Stimulated activated CD4-positive, alpha-beta T cell treated with anti-CD3 and anti-CD28 coated beads, Interleukin-4, amount 100 ng/mL, for 1 hour (primary cell): ENCODE results near the gene SAMD13.

Experiments used
- DNase-seq: peaks from one replicate; pipeline ENCODE4 v3.0.0-alpha.2; 2020

Gene SAMD13, protein sequence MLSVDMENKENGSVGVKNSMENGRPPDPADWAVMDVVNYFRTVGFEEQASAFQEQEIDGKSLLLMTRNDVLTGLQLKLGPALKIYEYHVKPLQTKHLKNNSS

DNA sequence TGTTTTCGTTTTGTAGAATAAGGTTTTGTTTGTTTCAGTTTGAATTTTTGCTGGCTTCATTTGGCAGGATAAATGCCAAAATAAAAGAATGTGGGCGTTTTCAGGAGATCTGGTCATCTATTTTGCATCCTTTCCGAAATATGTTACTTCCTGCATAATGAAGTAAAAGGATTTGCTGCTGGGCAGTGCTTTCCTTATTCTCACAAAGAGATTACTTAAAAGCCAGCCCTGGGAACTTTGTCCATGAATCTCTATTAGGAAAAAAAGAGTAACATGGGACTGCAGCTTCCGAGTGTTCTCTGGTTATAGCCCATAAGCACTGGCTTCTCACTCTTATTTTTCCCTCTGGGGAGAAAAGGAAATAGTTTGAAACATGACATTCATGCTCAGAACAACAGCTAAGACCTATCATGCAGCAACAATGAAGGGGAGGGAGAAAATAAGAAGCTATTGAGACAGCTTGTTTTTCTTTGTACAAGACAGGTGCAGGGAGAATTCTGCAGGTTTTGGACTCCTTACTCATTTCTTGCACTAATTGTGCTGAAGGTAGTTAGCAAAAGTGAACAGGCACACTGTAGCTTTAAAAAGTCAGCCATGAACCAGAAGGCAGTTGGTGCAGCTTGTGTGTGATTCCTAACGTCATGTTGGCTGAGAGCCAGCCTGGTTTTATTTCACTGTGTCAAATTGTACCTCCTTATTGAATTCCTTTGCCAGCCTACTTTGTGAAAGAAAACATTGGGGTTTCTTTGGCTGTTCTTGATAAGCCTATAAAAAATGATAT is at the start of gene SAMD13:
SAMD13 (plus strand) TSS at position 705 of the 781 bp plus-strand sequence. CDS start 1,527 bp downstream, outside the sequence.
- peak; percentile 27 for DNase-seq

DNA sequence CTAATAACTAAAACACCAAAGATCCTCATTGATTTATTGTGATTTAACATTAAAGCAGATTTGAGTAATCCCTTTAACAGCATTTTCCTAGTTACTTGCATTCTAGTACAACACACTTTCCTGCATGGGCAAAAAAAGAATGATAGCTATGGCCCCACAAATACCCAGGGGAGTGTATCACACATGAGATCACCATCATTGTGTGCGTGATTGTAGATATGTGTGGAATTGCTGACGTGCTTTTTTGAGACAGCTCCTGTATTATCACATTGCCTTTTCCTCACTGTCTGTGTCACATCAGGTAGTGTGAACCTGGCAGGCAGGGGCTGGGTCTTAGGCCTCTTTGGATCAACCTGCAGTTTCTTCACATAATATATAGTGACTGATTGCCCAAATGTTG is 48.5 kb upstream of the SAMD13 start:
- no peak for DNase-seq

DNA sequence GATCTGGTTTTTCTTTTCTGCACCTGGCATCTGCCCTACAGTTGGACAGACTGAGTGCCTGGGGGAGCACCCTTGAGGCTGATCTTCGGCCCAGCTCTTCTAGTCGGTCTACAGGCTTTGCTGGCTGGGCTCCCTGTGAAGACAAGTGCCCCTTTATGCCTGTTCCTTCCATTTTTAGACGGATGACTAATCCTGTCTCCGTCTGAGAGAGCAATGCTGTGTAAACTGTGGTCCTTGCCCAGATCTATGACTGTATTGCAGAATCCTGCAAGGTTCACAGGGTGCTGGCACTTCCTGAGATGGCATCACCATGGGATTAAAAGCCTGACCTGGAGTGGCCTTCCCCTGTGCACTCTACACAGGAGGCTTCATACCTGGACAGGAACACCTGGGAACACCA is 47.6 kb upstream of the SAMD13 start:
- no peak for DNase-seq

DNA sequence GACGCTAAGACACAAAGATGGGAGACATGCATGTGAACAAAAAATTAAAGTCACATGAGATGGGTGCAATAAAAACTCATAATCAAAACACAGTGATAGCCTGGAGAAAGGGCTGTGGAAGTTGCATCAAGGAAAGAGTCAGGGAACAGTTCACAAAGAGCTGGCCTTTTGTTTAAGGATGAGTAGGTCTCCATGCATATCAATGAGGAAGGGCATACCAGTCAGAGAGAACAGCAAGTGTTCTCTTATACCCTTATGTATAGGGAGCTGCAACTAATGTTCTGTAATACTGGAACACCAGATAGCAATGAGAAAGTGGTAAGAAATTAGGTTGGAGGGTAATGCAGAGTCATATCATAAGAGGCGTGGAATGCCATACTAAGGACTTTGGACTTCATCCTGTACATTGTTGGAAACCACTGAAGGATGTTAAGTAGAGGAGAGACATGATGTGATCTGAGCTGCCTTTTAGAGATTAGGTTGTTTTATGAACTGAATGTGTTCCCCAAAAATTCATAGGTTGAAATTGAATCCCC is 46.7 kb upstream of the SAMD13 start:
- DNase-seq = no peak

DNA sequence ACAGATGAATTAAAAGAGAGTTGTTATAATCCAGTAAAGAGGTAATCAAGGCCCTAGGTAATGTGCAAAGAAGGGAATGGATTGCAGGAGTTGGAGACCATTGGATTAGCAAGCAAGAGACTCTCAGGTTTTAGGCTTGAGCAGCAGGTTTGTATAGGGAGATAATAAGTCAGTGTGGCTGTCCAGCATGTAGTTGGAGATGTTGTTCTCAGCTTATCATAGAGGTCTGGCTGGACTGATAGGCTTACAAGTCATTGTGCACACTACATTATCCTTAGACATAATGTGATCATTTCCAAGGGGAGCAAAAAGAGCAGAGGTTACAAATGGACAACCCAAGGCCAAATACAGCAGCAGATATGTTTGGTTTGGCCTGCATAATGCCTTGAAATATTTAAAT is 45.9 kb upstream of the SAMD13 start:
- DNase-seq = no peak

DNA sequence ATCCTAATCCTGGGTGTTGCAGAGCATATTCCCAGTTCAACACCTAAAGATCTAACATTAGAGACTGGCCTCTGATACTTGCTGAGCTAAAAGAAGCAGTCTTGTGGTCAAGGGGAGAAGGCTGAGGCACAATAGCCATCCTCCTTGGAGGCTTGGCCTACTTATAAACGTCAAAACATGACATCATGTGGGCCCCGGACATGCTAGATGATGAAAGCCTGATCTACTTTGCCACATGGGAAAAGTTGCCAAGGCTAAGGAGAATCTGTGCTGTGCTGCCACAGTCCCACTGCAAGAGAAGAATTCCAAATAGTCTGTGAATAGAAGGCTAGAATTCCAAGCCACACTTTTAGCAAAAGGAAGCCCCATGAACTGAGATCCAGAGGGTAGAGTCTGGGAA is 43.9 kb upstream of the SAMD13 start:
- no peak for DNase-seq

DNA sequence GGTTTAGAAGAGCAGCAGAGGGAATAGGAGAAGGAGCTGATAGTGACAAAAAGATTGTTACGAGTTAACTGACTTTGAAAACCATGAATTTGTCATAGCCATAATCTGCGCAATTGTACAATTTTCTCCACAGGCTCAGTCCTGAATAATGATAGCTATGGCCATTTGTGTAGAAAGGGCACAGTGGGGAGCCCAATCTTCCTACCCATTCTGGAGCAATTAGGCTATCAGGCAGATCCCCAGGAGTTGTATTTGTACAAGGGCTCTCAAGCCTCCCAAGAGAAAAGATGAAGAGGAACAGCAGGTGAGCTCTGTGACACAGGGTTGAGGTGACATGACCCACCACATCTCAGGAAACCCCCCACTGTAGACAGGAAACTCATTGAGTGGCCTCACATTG is 42.1 kb upstream of the SAMD13 start:
- no peak for DNase-seq

DNA sequence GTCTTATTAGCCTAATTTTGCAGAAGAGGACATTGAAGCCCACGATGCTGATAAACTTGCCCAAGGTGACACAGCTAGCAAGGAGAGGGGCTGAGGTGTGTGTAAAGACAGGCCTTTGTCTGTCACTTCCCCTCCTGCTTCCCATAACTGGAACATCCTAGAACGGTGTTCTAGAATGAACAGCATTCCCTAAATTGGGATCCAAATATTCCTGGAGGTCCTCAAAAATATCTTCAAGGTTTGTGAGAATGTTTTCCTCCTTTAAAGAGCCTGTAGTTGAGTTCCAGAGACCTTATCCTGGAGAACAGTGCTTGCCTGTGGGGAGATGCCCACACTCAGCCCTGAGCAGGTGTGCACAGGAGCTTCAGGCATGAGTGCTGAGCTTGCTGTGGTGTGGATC is 41.5 kb upstream of the SAMD13 start:
- no peak for DNase-seq

DNA sequence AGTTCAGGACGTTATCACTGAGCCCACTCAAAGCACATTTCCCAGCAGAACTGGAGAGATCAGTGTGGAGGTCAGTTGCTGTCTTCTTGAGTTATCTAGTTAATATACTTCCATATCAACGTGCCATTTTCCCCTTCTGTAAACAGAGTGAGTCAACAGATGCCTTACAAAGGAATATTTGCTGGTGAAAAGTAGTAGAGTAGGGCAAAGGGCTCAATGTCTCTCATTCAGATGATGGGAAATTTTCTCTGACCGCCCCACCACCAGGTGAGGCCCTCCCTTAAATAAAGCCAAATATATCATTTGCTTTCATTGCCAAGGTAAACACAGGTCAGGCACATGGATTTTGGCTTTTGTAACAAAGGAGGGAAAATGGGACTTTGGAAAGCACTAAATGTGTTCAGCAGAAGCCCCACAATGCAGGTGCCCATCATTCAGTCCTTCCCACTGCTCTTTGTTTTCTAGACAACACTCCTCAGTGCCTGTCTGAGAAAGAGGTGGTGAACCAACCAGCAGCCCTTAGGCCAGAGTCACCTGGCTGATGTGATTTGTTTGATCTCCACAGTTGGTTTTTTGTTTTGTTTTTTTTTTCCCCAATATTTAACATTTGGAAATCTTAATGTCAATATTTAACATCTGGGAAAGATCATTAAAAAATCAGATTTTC is 40.5 kb upstream of the SAMD13 start:
- DNase-seq = no peak

DNA sequence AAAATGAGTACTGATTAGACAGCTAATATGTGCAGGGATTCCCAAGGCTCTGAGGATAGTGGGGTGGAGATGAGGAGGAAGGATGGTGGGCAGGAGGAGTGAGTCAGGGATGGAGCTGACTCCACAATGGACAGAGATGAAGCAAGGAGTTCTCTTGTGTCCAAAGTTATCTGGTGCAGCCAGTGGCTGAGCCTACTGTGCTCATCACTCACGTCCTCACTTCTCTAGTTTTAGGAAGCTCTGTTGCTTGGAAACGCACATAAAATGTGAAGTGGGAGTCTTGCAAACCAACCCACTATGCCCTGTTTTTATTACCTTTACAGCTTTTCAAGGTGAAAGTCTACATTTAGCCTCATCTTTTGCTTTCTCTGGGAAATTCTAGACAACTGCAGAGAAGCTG is 36.5 kb upstream of the SAMD13 start:
- DNase-seq = no peak

DNA sequence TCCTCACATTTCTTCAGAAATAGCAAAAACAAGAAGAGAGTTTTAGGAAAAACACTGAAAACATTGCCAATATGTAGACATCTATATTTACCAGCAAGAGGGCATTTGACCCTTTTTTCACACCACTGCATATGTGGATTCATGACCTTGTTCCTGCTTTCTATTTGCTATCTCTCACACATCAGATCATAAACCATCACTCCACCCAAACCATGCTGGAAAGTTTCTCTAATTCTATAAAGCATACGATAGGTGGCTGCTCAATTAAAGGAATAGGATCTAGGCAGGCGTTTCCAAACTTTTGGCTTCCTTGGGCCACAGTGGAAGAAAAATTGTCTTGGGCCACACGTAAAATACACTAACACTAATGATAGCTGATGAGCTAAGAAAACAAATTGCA is 35.6 kb upstream of the SAMD13 start:
- no peak for DNase-seq

DNA sequence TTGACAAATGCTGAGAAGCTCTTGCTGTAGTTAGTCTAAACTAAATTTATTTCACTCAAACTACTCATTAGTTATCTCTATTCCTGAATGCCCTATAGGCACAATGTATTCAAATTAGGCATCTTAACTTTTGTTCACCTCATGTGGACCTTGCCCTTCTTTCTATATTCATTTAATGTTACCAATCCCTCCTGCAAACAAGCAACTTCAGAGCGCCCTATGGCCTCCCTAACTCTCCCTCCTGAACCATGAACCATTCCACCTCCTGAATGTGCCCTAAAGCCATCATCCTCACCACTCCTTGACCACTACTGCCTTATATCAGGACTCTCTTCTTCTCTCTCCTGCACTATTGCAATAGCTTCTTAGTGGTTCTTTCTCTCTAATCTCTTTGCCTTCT is 34.8 kb upstream of the SAMD13 start:
- no peak for DNase-seq

DNA sequence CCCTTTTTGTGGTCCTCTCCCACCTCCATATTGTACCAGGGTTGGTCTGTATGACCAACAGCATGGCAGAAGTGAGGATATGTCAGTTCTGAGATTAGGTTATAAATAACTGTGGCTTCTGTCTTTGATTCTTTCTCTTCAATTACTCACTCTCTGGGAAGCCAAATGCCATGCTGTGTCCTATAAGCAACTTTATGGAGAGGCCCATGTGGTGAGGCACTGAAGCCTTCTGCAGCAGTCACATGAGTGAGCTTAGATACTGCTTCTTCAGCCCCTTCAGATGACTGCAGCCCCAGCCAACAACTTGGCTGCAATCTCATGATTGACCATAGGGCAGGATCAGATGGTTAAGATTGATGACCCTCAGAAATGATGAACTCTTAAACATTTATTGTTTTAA is 34.0 kb upstream of the SAMD13 start:
- DNase-seq = no peak

DNA sequence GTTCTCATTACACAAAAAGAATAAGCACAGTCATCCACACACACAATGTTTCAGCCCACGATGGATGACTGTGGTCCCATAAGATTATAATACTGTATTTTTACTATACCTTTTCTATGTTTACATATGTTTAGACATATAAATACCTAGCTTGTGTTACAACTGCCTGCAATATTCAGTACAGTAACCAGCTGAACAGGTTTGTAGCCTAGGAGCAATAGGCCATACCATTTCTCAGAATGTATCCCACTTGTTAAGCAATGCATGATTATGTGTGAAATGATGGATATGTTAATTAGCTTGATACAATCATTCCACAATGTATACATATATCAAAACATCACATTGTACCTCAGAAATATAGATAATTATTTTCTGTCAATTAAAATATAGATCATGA is 33.2 kb upstream of the SAMD13 start:
- DNase-seq = no peak

DNA sequence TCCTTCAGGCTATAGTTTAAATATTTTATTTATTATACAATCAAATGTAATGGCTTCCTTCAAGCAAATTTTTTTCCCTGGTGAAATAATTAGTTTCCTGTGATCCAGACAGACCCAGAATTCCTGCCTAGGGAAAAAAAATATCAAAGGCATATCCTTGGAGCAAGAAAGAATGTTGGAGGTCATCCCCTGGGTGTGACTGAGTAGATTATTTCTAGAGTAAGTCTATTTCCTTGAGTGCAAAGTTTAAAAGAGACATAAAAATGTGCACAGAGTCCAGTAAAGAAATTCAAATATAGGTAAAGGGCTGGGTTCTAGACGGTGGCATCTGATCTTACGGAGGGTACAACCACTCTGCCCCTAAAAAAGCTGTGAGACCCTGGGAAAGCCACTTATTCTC is 32.2 kb upstream of the SAMD13 start:
- DNase-seq = no peak

DNA sequence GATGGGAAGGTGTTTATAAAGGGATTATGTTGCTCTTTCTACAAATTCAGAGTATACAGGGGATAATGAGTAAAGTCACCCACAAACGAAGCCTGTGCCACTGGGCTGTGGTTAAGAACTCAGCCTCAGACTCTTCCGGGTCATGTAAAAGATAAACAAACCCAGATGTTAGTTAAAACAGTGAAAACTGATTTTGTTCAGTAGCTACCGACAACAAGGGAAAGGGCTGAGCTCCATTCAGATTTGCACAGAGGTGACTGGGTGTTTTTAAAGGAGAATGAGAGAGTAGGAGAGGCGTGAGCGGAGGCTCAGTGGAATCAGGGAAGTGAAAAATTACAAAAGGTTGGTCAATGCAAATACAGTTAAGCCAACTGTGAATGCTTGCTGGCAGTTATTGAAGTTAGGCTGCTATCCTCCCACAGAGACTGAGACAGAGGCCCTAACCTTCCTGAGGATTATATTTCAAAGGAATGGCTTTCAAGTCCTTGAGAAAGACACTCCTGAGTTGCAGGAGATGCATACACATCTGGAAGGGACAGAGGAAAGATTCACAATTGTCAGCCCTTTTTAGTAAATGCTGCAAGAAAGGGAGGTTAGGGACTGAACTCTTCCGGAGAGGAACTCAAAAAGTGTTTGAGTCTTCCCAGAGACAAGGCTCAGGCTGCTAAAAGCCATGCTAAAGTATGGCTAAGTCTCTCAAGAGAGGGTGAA is 29.9 kb upstream of the SAMD13 start:
- DNase-seq = no peak

DNA sequence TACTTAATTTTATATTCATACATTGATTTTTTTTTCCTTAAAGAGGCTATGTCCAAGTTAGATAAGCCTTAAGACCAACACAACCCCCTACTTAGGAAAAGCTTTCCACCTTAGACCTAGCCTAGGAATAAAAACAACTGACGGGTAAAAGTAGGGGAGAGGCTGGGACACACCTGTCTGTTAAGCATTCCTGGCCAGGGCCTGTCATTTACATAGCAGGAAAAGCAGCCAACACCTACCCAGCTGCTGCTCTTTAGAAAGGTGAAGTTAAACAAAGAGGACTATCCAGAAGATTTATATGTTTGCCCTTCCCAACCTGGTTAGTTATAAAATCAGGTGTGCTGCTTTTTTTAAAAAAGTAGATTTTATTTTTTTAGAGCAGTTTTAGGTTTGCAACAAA is 29.1 kb upstream of the SAMD13 start:
- no peak for DNase-seq

DNA sequence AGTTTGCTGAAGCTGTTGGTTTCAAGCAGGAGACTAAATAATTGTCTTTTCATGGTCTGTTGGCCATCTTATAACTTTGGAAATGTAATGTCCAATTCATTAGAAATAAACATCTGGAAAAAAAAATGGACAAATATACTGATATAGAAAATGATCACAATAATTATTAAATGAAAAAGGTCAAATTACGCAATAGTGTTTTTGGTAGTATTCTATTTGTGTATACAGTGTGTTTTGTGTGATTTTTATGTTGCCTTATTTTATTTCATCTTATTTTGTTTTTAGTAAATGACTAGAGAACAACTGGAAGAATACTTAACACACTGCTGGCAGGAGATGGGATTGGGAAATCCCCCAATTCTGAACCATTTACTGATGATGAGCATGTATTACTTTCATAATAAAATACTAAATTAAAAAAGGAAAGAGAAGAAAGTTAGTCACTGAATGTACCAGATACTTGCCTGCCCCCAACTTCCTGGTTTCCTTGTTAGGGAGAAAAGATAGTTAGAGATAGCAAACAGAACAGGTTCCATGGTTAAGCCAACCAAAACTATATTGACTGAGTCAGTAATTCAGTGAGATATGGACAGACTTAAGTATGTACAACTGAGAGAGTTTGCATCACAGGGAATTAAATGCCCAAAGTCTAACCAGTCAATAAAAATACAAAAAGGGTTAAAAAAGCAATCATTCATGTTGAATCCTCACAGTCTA is 24.0 kb upstream of the SAMD13 start:
- DNase-seq = no peak

DNA sequence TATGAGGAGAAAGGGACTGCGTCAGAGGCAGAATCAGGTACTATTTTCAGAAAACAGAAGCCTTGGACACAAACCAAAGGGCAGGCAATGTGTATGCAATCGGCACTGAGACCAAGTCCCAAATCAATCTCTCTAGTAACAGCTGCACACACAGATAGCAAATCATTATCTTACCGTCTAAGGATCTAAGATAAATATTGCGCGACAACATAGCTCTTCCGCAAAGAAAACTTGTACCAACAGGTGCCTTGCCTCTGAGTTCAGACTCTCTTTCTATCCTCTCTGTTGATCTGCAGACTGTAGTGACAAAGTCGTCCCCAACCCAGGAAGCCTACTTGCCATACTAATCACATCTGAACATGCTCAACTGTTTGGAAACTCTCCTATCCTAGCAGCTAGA is 22.6 kb upstream of the SAMD13 start:
- DNase-seq = no peak

DNA sequence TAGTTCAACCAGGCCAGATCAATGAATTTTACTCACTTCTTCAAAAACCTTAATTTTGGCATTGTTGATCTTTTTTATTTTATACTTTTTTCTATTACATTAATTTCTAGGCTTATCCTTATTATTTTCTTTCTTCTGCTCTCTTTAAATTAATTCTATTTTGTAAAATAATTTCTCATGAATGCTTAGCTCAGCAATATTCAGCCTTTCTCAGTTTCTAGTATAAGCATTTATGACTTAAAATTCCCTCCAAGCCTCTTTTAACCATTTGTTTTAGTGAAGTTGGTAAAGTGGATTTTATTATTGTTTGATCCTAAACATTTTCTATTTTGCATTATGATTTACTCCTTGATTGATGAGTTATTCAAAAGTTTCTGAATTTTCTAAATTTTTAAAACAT is 20.6 kb upstream of the SAMD13 start:
- no peak for DNase-seq

DNA sequence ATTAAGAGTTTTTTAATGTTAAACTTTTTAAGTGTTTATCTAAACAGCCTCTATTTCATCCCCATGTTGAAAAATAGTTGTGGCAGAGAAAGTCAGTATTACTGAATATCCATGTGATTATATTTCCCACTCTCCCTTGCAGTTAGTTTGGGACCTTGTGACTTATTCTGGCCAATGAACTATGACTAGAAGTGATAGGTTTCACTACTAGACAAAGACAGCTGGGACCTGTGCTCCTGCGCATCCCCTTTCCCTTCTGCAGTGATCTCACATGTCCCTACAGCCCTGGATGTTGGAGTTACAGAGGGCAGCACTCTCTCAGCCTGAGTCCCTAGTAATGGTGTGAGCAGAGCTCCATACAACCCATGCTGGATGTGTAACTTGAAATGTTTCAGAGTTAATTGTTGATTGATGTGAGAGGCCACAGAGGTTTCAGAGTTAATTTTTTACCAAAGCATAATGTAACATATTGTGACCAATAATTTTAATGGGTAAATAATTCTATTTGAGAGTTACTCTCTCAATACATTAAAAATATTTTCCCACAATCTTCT is 18.7 kb upstream of the SAMD13 start:
- DNase-seq = no peak

DNA sequence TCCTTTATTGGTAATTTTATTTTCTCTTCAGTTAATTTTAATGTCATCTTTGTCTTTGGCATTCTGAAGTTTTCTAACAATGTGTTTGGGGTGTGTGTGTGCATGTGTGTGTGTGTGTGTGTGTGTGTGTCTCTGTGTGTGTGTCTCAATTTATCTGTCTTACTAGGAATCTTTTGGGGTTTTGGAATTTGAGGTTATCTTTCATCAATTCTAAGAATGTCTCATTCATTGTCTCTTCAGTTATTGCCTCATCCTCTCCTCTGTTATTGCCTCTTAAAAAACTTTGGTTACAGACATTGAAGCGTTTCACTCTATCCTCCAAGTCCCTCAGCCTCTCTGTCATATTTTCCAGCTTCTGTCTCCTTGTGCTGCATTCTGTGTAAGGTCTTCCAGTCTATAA is 18.1 kb upstream of the SAMD13 start:
- no peak for DNase-seq

DNA sequence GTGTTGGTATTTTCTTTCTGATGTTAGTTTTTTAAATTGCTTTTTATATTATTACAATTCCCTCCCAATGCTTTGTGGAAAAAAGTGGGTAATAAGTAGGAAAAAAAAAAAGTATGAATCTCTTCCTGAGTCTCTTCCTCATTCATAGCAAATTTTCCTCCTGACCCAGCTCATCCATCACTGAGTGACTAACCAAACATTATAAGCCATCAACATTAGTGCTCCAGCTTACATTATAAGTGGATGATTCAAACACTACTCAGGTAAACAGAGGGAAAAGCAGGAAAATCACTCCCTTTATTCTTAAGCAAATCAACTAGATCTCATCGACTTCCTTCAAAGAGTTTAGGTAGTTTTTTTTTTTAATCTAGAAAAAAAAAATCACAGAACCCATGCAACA is 15.4 kb upstream of the SAMD13 start:
- DNase-seq = no peak
